ENCODE data around the gene NELL1.

Gene NELL1

DNA sequence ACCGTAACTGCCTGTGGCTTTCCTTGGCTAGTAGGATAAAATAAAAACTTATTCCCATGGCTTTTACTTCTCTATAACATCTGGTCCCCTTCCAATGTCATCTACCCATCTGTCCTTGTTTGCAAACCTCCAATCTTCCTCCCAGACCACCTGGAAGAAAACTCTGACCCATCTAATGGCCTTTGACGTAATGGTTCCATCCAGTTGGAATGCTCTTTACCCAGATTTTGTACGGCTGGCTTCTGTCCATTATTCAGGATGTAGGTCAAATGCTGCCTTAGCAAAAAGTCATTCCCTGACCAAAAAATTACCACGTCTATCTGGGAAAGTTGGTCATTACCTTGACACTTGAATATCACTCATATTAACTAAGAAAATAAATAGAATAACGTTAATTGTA lies 945.6 kb downstream of the NELL1 start:
- DNase-seq, result no peak

DNA sequence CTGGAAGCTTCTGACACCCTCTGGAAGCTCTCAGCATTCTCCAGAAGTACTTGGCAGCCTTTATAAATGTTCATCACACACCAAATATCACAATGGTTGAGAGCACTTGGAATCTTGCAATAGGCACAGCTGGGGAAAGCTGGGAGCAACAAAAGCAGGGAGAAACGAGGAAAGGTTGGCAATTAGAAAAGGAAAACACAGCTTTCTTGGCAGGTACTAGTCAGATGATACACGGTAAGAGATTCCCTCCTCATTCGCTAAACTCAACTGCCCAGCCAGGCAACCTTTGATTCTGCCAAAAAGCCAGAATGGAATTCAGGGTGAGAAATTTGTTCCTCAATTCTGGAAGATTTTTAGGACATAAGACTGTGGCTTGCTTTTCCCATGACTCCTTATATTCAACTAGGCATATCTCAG lies 946.6 kb downstream of the NELL1 start:
- DNase-seq, result no peak

DNA sequence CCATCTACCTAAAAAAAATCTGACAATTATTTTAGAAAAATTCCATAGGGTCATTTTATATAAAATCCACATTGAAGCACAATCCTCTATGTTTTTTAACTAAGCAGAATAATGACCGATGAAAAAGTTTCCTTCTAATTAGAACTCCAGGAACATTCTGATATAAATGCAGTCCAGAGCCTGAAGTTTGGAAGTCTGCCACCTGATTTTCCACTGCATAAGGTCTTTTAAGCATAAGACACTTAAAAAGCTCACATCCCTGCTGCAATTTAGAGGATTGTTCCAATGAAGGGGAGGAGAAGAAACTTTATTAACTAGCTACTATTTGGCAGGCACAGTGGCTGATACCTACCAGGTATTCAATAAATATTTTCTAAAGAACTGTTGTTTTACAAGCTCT lies 953.2 kb downstream of the NELL1 start:
- DNase-seq, result no peak

DNA sequence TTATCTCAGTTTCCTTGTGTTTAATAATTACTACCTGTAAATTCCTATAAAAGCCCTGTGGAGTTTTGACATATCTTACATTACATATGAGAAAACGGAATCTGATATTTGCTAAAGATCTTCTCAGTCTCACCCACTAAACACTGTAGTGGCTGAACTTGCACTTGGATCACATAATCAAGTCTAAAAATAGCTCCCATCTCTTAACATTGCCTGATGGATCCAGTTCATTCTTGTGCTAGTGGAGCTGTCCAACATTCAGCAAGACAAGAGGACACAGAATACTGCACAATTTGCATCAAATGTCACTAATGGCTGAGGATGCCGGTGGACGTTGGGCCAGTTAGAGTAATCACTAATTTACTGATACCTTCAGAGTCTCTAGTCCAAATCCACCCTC lies 953.6 kb downstream of the NELL1 start:
- no peak for DNase-seq
